B cell (primary cell): ENCODE data around the gene PAK6. TPM values are rescaled to one million over a fixed set of nuclear protein-coding genes. Genes with fewer than 3 reads are reported as not detected.

Source experiments
- ATAC-seq: fragments of 200-7000 bp; cut with Tn5 transposase; one replicate; pipeline ENCODE4 v1.10.0; 2021; ENCODE audit warnings: low read depth, mild to moderate bottlenecking, moderate number of reproducible peaks, moderate library complexity
- CTCF ChIA-PET: fragments of 350-600 bp; sonication (Branson Sonifier 250); formaldehyde crosslinking; loops from one replicate; lab custom pipeline; 2021; ENCODE audit warnings: antibody characterized with exemption, inconsistent platforms; lab: Charles Lee
- POLR2A ChIA-PET: fragments of 350-600 bp; sonication (Branson Sonifier 250); formaldehyde crosslinking; loops from one replicate; lab custom pipeline; 2021; ENCODE audit warnings: antibody characterized with exemption; lab: Charles Lee
- DNase-seq: peaks from one replicate; pipeline ENCODE4 v3.0.0; 2013
- H2AFZ ChIP-seq: 2 replicates; pipeline ENCODE4 v1.6.1; 2012; ENCODE audit warnings: mild to moderate bottlenecking, low read depth, low read length; ENCODE audit not compliant: insufficient read depth, poor library complexity, severe bottlenecking
- H3K27ac ChIP-seq, 2 donors: 1 replicate in 1 of 2; 2 replicates in 1 of 2; pipeline ENCODE4 v1.5.1; 2012 to 2013; ENCODE audit warnings: low read length in 2 of 2, mild to moderate bottlenecking in 2 of 2, moderate library complexity in 1 of 2
- H3K27me3 ChIP-seq, 4 experiments: fragments of 200-600 bp in 1 of 4; sonication (generic) in 1 of 4; replicated peaks in 1 of 4; 1 replicate in 2 of 4; 2 replicates in 2 of 4; pipeline versions ENCODE4 v1.6.1 to v1.7.0; 2013 to 2016; ENCODE audit warnings: low read length in 3 of 4, mild to moderate bottlenecking in 2 of 4, mixed read lengths in 1 of 4, moderate library complexity in 1 of 4; ENCODE audit not compliant: insufficient read depth in 4 of 4, control insufficient read depth in 3 of 4; ENCODE audit errors: control extremely low read depth in 1 of 4
- H3K36me3 ChIP-seq, 2 experiments: replicated peaks in 1 of 2; 1 replicate in 1 of 2; 2 replicates in 1 of 2; pipeline versions ENCODE4 v1.6.1 to v1.7.1; 2013; ENCODE audit warnings: low read length in 1 of 2; ENCODE audit not compliant: insufficient read depth in 2 of 2, control insufficient read depth in 1 of 2; ENCODE audit errors: control extremely low read depth in 1 of 2, extremely low read depth in 1 of 2
- H3K4me1 ChIP-seq, 2 donors: fragments of 200-600 bp in 1 of 2; sonication (generic) in 1 of 2; 1 replicate in 1 of 2; 2 replicates in 1 of 2; pipeline versions ENCODE4 v1.5.1 to v1.6.1; 2013 to 2017; ENCODE audit warnings: low read length in 2 of 2; ENCODE audit not compliant: control insufficient read depth in 2 of 2, insufficient read depth in 2 of 2
- H3K4me2 ChIP-seq: replicated peaks from 2 replicates; pipeline ENCODE3; 2012; ENCODE audit warnings: mild to moderate bottlenecking, low read depth, low read length; ENCODE audit not compliant: poor library complexity, severe bottlenecking
- H3K4me3 ChIP-seq, 5 experiments: fragments of 200-600 bp in 1 of 5; sonication (generic) in 1 of 5; 1 replicate in 3 of 5; 2 replicates in 2 of 5; pipeline versions ENCODE4 v1.5.1 to v1.7.0; 2011 to 2016; ENCODE audit warnings: low read length in 4 of 5, mild to moderate bottlenecking in 4 of 5, low read depth in 2 of 5, control low read depth in 1 of 5, moderate library complexity in 1 of 5; ENCODE audit not compliant: insufficient read depth in 1 of 5; ENCODE audit errors: control extremely low read depth in 1 of 5, extremely low read depth in 1 of 5
- H3K79me2 ChIP-seq: fragments of 200-600 bp; sonication (generic); one replicate; pipeline ENCODE4 v1.6.0; 2016; ENCODE audit warnings: low read length; ENCODE audit not compliant: control insufficient read depth, insufficient read depth
- H3K9ac ChIP-seq: fragments of 200-600 bp; sonication (generic); 2 replicates; pipeline ENCODE4 v1.6.1; 2017; ENCODE audit warnings: mild to moderate bottlenecking, low read length, moderate library complexity
- H3K9me3 ChIP-seq, 3 donors: one replicate each; pipeline versions ENCODE4 v1.6.1 to v1.7.1; 2013; ENCODE audit warnings: low read length in 2 of 3; ENCODE audit not compliant: control insufficient read depth in 2 of 3, insufficient read depth in 1 of 3; ENCODE audit errors: control extremely low read depth in 1 of 3
- H4K20me1 ChIP-seq: 2 replicates; pipeline ENCODE4 v1.6.0; 2012; ENCODE audit warnings: mild to moderate bottlenecking, low read length; ENCODE audit not compliant: insufficient read depth, control insufficient read depth, poor library complexity, severe bottlenecking
- H3K27ac Mint-ChIP-seq: one replicate; pipeline ENCODE4 v1.8.0; 2021; ENCODE audit warnings: mixed read lengths
- H3K27me3 Mint-ChIP-seq: one replicate; pipeline ENCODE4 v1.8.0; 2021; ENCODE audit warnings: mixed read lengths
- H3K4me1 Mint-ChIP-seq: one replicate; pipeline ENCODE4 v1.8.0; 2021; ENCODE audit warnings: mixed read lengths
- H3K4me3 Mint-ChIP-seq: one replicate; pipeline ENCODE4 v1.8.0; 2021; ENCODE audit warnings: mixed read lengths
- H3K9me3 Mint-ChIP-seq: one replicate; pipeline ENCODE4 v1.8.0; 2022; ENCODE audit warnings: mixed read lengths; ENCODE audit not compliant: insufficient read depth
- CTCF ChIP-seq: fragments of 200-600 bp; IDR thresholded peaks from one replicate; pipeline ENCODE4 v1.8.0; 2022; ENCODE audit warnings: antibody characterized with exemption, mild to moderate bottlenecking
- EZH2 ChIP-seq: IDR thresholded peaks from 2 replicates; pipeline ENCODE4 v1.6.1; 2012; ENCODE audit warnings: borderline replicate concordance, low read depth, mild to moderate bottlenecking, moderate library complexity, low read length; ENCODE audit not compliant: insufficient read depth, poor library complexity, severe bottlenecking
- WGBS: methylation state at CpG from one replicate; pipeline ENCODE4 v1.1.5; 2013; ENCODE audit warnings: missing lambda C conversion rate; ENCODE audit not compliant: insufficient coverage; 5-methylcytosine and 5-hydroxymethylcytosine counted together
- intact Hi-C: fragments of 100-400 bp; cut with micrococcal nuclease; formaldehyde crosslinking; loops from one replicate; pipeline ENCODE4 v1.10.0; 2022
- polyA plus RNA-seq: library from polyadenylated mRNA; depleted of rRNA; stranded (reverse); fragments of >200 nt; gene quantifications from 2 replicates; pipeline ENCODE4 v1.2.3, GENCODE V29; 2012
- total RNA-seq, 2 donors: library from RNA; stranded (reverse); fragments of 120-200 nt in 1 of 2; gene quantifications; 1 replicate in 1 of 2; 2 replicates in 1 of 2; pipeline versions ENCODE4 v1.2.3 to v1.2.4, GENCODE V29; 2013 to 2022

PAK6 gene
- total and polyA plus RNA-seq, 2 donors (not counting 1 experiment from before 2014, with no cell fraction given): 0.45 to 1.2 TPM

GRCh38 chr15:40233727-40234577, 4.9 kb upstream of the PAK6 start:
- Mint-ChIP-seq H3K4me1 (peaks cover 29% of the 10 kb centered on the region), H3K27ac (no peak overlapping the region), H3K9me3 (no peaks in the 10 kb centered on the region), H3K27me3 (peaks cover 3% of the 10 kb centered on the region), H3K4me3 (no peak overlapping the region)
- H3K9ac ChIP-seq: no peak overlapping the region
- H3K4me3 ChIP-seq: no peak overlapping the region
- no peak for DNase-seq
- ChIA-PET POLR2A (no interaction called here), CTCF (interaction anchor here (0.7 to 1.8 kb wide), 3 partner anchors 17 to 194 kb away, joined by 4 to 9 read pairs (median 4); no protein-coding TSS in a partner anchor)
- no peak for ATAC-seq
- H2AFZ ChIP-seq: no peak overlapping the region
- TF ChIP-seq EZH2 (no peak), CTCF (no peak)
- WGBS: 89% methylated on average over 5 of the region's 11 CpGs
- no peaks in the 10 kb centered on the region for H3K36me3 ChIP-seq
- H4K20me1 ChIP-seq: no peaks in the 10 kb centered on the region
- no peaks in the 10 kb centered on the region for H3K79me2 ChIP-seq
- intact Hi-C loops: no loop called here
- H3K9me3 ChIP-seq: no peaks in the 10 kb centered on the region
- H3K27ac ChIP-seq: no peak overlapping the region
- H3K4me1 ChIP-seq: peaks cover 22 to 24% of the 10 kb centered on the region in 2 donors
- no peak overlapping the region for H3K4me2 ChIP-seq
- H3K27me3 ChIP-seq: no peaks in the 10 kb centered on the region

- ChIA-PET CTCF (interaction anchor here (1.5 to 1.8 kb wide), 3 partner anchors 18 to 187 kb away, joined by 4 to 9 read pairs (median 4); no protein-coding TSS in a partner anchor), POLR2A (no interaction called here)
- H2AFZ ChIP-seq: peak overlapping the region; percentile 61
- intact Hi-C loops: no loop called here
- peaks cover 30 to 31% of the 10 kb centered on the region in 2 donors for H3K4me1 ChIP-seq
- H3K27ac ChIP-seq: no peak overlapping the region
- TF ChIP-seq EZH2 (no peak), CTCF (no peak)
- H3K27me3 Mint-ChIP-seq: peaks cover 9% of the 10 kb centered on the region
- WGBS: 60% methylated on average over 4 of the region's 4 CpGs
- H3K4me3 Mint-ChIP-seq: peak overlapping the region; percentile 35
- H3K4me1 Mint-ChIP-seq: peaks cover 35% of the 10 kb centered on the region
- H3K27ac Mint-ChIP-seq: peak overlapping the region; percentile 84
- DNase-seq (no peak), ATAC-seq (no peak)
- no peaks in the 10 kb centered on the region for H4K20me1 ChIP-seq
- H3K9me3 Mint-ChIP-seq: no peaks in the 10 kb centered on the region
- peak overlapping the region in 1 of 5 experiments; percentile 0 for H3K4me3 ChIP-seq
- peak overlapping the region; percentile 53 for H3K4me2 ChIP-seq
- peaks cover 0 to 8% (median 6%) of the 10 kb centered on the region in 4 experiments for H3K27me3 ChIP-seq
- no peak overlapping the region for H3K9ac ChIP-seq
- no peaks in the 10 kb centered on the region for H3K79me2 ChIP-seq
- no peaks in the 10 kb centered on the region for H3K36me3 ChIP-seq
- peaks cover 0 to under 1% (median 0%) of the 10 kb centered on the region in 3 donors for H3K9me3 ChIP-seq
Measured at GRCh38 chr15:40234783-40235182, 4.1 kb upstream of the PAK6 start.
